DOHH2 (cell line): ENCODE data around the gene DOCK10.

ENCODE experiments used
- H3F3A ChIP-seq: fragments of 200-600 bp; sonication (generic), shearing (Covaris generic); 2 replicates; pipeline ENCODE4 v1.6.0; 2016; ENCODE audit warnings: antibody characterized with exemption, mild to moderate bottlenecking; ENCODE audit not compliant: control insufficient read depth, insufficient read depth
- H3K27ac ChIP-seq: fragments of 200-600 bp; sonication (generic); 2 replicates; pipeline ENCODE4 v1.5.1; 2014; ENCODE audit warnings: low read depth, mild to moderate bottlenecking, low read length, moderate library complexity
- H3K27me3 ChIP-seq: fragments of 200-600 bp; sonication (generic); 2 replicates; pipeline ENCODE4 v1.6.1; 2014; ENCODE audit warnings: mild to moderate bottlenecking, low read length, mixed read lengths; ENCODE audit not compliant: control insufficient read depth
- H3K36me3 ChIP-seq: fragments of 200-600 bp; sonication (generic); 2 replicates; pipeline ENCODE4 v1.6.1; 2014; ENCODE audit warnings: mild to moderate bottlenecking, low read length, moderate library complexity, mixed read lengths; ENCODE audit not compliant: control insufficient read depth
- H3K4me1 ChIP-seq: fragments of 200-600 bp; sonication (generic); 2 replicates; pipeline ENCODE4 v1.6.1; 2014; ENCODE audit warnings: mild to moderate bottlenecking, low read length, mixed read lengths; ENCODE audit not compliant: control insufficient read depth
- H3K4me2 ChIP-seq: fragments of 200-600 bp; sonication (generic); 2 replicates; pipeline ENCODE4 v1.6.0; 2014; ENCODE audit warnings: mild to moderate bottlenecking, low read length, moderate library complexity
- H3K4me3 ChIP-seq: fragments of 200-600 bp; sonication (generic); 2 replicates; pipeline ENCODE4 v1.5.1; 2014; ENCODE audit warnings: mild to moderate bottlenecking, low read length, mixed read lengths
- H3K79me2 ChIP-seq: fragments of 200-600 bp; sonication (generic); 2 replicates; pipeline ENCODE4 v1.6.1; 2014; ENCODE audit warnings: mild to moderate bottlenecking, low read length, mixed read lengths; ENCODE audit not compliant: control insufficient read depth
- H3K9me2 ChIP-seq: fragments of 200-600 bp; sonication (generic); replicated peaks from 2 replicates; pipeline ENCODE4 v1.6.1; 2014; ENCODE audit warnings: mild to moderate bottlenecking, low read length, mixed read lengths; ENCODE audit not compliant: control insufficient read depth
- H3K9me3 ChIP-seq: fragments of 200-600 bp; sonication (generic); 2 replicates; pipeline ENCODE4 v1.6.1; 2014; ENCODE audit warnings: antibody characterized with exemption, low read length, mixed read lengths; ENCODE audit not compliant: control insufficient read depth, insufficient read depth
- H4K20me1 ChIP-seq: fragments of 200-600 bp; sonication (generic); 2 replicates; pipeline ENCODE4 v1.6.0; 2014; ENCODE audit warnings: low read depth, mild to moderate bottlenecking, antibody characterized with exemption, low read length, moderate library complexity; ENCODE audit not compliant: control insufficient read depth, insufficient read depth
- CTCF ChIP-seq: fragments of 200-600 bp; sonication (generic); IDR thresholded peaks from one replicate; pipeline ENCODE4 v1.5.1; 2014; ENCODE audit warnings: antibody characterized with exemption, mild to moderate bottlenecking, low read depth, low read length; ENCODE audit not compliant: poor library complexity, severe bottlenecking
- EZH2phosphoT487 ChIP-seq: fragments of 200-600 bp; sonication (generic); IDR thresholded peaks from 2 replicates; pipeline ENCODE4 v1.6.1; 2017; ENCODE audit warnings: borderline replicate concordance, mild to moderate bottlenecking, antibody characterized with exemption, low read length, moderate library complexity, mixed read lengths

Gene DOCK10

GRCh38 chr2:224883700-224884099 is 158.6 kb downstream of the DOCK10 start:
- Histone ChIP-seq H3K27ac (no peak overlapping the region), H3K9me3 (no peaks in the 10 kb centered on the region), H3F3A (no peaks in the 10 kb centered on the region), H3K79me2 (no peaks in the 10 kb centered on the region), H3K27me3 (no peaks in the 10 kb centered on the region), H3K4me3 (no peak overlapping the region), H3K36me3 (no peaks in the 10 kb centered on the region), H3K4me2 (no peak overlapping the region), H3K9me2 (no peaks in the 10 kb centered on the region), H4K20me1 (no peaks in the 10 kb centered on the region), H3K4me1 (no peaks in the 10 kb centered on the region)
- TF ChIP-seq EZH2phosphoT487: no peak
- no peak for TF ChIP-seq CTCF

GRCh38 chr2:224883172-224883516 is 159.1 kb downstream of the DOCK10 start:
- H3K9me3 ChIP-seq: no peaks in the 10 kb centered on the region
- H3K27ac ChIP-seq: no peak overlapping the region
- H3K4me2 ChIP-seq: no peak overlapping the region

GRCh38 chr2:224882291-224883171 is 159.7 kb downstream of the DOCK10 start:
- Histone ChIP-seq H3K9me3 (no peaks in the 10 kb centered on the region), H3K36me3 (no peaks in the 10 kb centered on the region), H3K79me2 (no peaks in the 10 kb centered on the region), H3K9me2 (no peaks in the 10 kb centered on the region), H3K4me3 (no peak overlapping the region), H4K20me1 (no peaks in the 10 kb centered on the region), H3K4me1 (no peaks in the 10 kb centered on the region), H3K27me3 (no peaks in the 10 kb centered on the region), H3K4me2 (no peak overlapping the region), H3K27ac (no peak overlapping the region), H3F3A (no peaks in the 10 kb centered on the region)
- TF ChIP-seq CTCF: no peak
- no peak for TF ChIP-seq EZH2phosphoT487

More at GRCh38 chr2:224883172-224883516, 159.1 kb downstream of the DOCK10 start:
- Histone ChIP-seq H3K36me3 (no peaks in the 10 kb centered on the region), H3K79me2 (no peaks in the 10 kb centered on the region), H3K9me2 (no peaks in the 10 kb centered on the region), H3K4me1 (no peaks in the 10 kb centered on the region), H3K27me3 (no peaks in the 10 kb centered on the region), H3K4me3 (no peak overlapping the region), H3F3A (no peaks in the 10 kb centered on the region), H4K20me1 (no peaks in the 10 kb centered on the region)
- TF ChIP-seq CTCF (no peak), EZH2phosphoT487 (no peak)
